ENCODE measurements around the gene TFF3.

The TFF3 gene

DNA sequence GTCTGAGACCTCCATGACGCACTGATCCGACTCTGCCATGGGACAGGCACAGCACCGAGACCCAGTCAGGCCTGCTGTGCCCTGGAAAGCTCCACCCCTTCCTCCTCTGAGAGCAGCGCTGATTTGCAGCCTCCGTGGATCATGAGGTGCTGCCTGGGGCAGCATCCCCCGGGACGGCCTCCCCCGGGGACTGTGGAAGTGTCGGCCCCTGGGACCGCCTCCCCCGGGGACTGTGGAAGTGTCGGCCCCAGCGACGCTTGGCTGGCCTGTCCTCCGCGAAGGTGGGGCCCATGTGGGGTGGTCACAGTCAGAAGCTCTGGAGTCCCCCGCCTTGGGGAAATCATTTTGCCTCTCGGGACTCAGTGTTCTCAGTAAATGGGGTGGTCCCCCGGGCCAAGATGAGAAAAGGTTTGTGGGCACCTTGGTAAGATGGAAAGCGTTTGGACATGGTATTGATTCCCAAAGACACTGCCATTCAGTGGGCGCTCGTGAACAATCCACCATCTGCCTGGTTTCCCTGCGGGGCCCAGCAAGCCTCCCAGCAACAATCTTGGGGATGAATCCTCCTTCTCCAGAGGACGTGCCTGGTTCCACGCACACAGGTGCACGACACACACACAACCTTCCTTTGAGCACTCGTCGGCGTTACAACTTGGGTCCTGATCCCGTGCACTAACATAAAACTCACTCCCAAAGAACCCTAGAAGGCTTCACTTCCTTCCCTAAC is 32.6 kb upstream of the TFF3 start:
- in situ Hi-C loops (cut with MboI; ENCODE audit: low sequenced_read_pairs), result no loop called here

DNA sequence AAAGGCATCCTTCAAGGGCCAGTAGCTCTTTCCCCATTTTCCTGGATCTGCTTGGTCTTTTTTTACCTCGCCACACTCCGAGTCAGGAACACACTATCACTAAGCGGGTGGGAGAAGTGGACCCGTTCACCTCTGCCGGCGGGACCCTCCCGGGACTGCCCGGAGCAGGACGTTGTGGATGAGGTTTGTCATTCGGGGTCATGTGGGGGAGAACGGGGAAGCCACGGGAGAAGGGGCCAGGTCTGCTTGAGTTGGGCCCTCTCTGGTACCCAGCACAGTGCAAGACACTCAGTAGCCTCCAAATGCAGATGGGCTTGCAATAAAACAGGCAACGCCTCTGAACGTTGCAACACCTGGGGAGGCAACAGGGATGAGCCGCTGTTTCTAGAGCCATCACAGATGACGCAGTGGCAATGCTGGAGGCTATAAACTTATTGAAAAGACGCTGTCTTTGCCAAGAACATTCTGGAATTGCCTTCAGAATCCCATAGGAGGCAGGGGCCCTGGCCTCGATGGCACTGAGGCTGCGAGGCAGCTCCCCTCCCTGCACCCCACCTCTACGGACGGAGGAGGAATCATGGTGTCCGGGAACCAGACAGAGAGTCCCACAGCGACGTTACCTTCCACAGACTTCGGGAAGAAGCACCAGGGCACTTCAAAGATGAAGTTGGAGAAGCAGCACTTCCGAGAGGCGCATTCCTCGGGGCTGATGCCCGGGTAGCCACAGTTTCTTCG is 31.8 kb upstream of the TFF3 start:
- in situ Hi-C loops (cut with MboI; ENCODE audit: low sequenced_read_pairs), result no loop called here

DNA sequence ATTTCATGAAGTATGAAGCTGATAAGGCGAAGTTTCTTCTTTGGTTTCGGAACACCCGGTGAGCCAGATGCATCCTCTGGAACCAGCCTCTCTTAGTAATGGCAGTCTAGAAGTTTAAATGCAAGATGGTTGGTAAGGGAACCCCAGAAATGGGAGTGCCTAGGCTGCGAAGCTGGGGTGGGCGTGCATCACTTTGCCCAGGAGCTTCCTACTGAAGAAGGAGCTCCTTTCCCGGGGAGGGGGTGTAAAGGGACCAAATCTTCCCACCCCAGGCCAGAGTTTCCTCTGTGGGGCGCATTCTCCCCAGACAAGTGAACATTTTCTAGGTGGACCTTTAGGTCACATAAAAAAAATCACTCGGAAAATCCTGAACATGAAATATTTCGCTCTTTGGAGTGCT is 31.2 kb upstream of the TFF3 start:
- in situ Hi-C loops (cut with MboI; ENCODE audit: low sequenced_read_pairs), result no loop called here

DNA sequence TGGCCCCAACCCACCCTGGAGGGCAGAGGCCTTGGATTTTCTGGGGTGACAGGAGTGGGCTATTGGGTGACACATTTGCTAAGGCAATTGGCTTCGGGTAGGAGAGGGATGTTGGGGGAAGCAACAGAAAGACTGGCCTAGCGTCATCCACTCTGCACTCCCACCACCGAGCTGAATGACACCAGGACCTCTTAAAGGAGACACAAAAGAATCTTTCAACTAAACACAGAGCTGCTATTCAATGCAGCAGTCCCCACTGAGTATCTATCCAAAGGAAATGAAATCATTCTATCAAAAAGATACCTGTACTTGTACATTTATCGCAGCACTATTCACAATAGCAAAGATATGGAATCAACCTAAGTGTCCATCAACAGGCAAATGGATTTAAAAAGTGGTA is 29.4 kb upstream of the TFF3 start:
- in situ Hi-C loops (cut with MboI; ENCODE audit: low sequenced_read_pairs), result no loop called here

DNA sequence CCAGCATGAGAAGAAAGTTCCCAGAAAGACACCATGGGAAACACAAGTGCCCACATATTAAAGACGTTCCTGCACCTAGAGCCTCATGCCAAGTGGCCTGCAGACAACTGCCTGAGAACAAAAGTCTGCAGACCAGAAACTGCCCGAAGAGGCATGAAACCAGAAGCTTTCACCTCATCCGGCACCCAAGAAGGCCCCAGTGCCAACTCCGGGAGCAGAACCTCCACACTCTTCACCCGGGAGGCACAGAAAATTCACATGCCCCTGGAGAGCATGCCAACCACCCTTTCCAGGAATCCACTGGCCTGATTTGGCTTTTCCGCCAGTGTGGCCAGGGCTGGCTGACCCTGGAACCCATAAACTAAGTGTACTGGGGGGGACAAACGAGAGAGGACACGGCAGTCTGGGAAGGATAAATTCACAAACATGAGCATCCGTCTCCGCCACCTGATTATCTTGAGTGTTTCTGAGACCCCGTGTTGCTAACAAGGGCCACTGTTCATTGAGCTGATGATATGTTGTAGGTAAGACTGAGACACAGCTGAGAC is 28.8 kb upstream of the TFF3 start:
- in situ Hi-C loops (cut with MboI; ENCODE audit: low sequenced_read_pairs), result no loop called here

DNA sequence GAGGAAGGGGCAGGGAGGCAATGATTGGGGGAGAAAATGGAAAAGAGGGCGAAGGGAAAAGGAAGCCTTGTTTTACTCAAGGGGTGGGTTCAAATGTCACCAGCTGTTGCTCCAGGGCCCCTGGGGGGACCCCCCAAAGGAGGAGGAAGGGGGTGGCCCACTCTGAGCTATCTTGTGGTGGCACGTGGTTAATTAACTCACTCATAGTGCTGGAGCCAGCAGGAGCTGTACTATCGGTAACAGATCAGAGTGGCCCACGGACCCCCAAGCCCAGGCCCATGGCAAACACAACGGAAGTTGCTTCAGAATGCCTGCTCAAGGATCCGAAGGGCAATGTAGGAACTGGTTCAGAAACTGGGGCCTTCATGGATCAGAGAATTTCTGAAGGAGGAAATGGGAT is 28.3 kb upstream of the TFF3 start:
- in situ Hi-C loops (cut with MboI; ENCODE audit: low sequenced_read_pairs), result no loop called here

DNA sequence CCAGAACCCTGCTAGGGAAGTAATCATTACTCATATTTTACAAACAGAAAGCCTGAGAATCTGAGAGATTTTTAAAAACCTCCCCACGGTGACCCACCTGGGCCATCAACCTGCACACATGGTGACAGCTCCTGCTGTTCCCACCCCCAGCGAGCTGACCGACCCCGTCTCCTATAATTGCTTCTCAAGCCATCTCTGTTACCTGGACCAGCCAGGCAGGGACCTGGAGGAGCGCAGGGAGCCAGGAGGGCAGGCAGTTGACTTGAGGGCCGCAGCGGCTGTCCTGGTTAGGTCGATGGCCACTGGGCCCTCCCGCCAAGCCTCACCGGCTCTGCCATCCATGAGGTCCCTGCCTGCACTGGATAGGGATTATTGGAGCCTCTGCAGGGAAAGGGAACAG is 27.9 kb upstream of the TFF3 start:
- in situ Hi-C loops (cut with MboI; ENCODE audit: low sequenced_read_pairs), result no loop called here

DNA sequence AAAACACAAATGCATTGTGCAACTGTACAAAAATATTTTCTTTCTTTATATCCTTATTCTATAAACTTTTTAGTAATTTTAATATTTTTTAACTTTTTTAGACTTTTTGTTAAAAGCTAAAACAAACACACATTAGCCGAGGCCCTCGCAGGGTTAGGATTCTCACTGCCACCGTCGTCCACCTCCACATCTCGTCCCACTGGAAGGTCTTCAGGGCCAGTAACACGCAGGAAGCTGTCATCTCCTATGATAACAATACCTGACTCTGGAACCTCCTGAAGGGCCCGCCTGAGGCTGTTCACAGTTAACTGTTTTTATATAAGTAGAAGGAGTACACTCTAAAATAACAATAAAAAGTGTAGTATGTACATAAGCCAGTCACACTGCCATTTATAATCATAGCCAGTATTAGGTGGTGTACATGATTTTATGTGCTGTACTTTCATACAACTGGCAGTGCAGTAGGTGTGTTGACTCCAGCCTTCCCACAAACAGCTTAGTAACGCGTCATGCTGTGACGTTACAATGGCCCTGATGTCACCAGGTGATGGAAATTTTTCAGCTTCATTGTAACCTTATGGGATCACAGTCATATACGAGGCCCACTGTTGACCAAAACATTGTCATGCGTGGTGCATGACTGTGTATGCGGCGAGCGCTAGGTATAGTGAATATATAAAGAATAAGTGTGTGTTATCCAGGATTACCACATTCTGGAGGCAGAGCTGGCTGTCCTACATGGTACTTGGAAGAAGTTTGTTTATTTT is 26.8 kb upstream of the TFF3 start:
- in situ Hi-C loops (cut with MboI; ENCODE audit: low sequenced_read_pairs), result no loop called here

DNA sequence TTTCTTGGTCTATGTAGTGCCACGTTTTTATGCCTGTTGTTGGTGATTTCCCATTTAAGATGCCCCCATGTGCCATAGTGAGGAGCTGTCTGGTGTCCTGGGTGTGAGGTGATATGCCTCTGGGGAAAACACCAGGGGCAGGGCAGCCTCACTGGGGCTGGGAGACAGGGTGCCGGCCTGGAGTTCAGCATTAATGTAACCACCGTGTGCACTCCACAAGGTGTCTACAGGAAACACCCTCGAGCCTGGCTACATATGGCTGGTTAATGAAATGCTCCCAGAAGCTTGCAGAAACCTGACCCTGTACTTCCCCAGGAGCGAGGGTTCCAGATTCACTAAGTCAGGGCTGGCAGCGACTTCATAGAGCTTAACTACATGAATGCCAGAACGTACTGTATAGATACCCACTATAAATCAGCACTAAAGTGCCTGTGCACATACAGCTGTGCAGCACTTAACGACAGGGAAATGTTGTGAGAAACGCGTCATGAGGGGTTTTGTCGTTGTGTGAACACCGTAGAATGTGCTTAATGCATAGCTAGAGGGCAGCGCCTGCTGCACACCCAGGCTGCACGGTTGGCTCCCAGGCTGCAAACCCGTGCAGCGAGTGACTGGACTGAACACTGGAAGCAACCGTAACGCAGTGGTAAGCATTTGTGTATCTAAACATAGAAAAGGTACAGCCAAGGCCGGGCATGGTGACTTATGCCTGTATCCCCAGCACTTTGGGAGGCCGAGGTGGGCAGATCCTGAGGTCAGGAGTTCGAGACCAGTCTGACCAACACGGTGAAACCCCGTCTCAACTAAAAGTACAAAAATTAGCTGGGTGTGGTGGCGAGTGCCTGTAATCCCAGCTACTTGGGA is 25.2 kb upstream of the TFF3 start:
- in situ Hi-C loops (cut with MboI; ENCODE audit: low sequenced_read_pairs), result no loop called here

DNA sequence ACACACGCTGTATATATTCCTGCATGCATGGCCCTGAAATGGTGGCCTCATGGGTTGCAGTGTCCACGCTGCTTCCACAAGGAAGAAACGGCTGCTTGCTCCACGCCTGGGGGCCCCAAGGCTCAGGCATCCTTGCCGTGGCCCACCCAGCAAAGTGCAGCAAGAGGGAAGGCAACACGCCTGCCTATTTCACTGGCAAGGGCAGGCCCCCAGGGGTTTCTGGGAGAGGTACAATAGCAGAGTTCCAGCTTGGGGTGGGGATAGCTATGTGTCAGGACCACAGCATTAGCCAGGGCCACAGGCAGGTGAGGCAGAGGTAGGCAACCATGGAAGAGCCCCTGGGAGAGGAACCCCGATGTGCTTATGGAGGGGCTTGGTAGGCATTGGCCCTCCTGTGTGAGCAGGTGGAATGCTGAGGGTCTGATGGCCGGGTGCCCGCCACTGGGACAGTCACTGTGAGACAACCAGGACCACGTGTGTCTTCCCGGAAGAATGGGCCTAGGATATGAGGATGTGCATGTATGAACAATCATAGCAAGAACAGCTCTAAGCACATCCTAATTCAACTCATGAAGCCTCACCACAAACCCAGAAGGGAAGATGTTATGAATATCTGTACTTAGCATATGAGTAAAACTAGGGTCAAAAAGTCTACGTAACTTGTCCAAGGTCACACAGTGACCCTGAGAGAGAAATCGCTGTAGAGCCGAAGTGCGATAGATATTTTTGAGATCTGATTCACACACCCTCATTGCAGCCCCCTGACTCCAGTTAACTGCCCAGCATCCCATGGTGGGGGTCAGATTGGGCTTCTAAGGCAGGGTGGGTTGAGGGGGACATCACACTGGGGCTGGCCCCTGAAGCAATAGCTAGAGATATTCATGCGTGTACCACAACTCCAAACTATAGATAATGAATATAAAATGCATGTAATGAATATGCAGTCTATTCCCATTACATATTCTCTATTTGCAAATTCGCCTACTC is 23.8 kb upstream of the TFF3 start:
- in situ Hi-C loops (cut with MboI; ENCODE audit: low sequenced_read_pairs), result no loop called here

DNA sequence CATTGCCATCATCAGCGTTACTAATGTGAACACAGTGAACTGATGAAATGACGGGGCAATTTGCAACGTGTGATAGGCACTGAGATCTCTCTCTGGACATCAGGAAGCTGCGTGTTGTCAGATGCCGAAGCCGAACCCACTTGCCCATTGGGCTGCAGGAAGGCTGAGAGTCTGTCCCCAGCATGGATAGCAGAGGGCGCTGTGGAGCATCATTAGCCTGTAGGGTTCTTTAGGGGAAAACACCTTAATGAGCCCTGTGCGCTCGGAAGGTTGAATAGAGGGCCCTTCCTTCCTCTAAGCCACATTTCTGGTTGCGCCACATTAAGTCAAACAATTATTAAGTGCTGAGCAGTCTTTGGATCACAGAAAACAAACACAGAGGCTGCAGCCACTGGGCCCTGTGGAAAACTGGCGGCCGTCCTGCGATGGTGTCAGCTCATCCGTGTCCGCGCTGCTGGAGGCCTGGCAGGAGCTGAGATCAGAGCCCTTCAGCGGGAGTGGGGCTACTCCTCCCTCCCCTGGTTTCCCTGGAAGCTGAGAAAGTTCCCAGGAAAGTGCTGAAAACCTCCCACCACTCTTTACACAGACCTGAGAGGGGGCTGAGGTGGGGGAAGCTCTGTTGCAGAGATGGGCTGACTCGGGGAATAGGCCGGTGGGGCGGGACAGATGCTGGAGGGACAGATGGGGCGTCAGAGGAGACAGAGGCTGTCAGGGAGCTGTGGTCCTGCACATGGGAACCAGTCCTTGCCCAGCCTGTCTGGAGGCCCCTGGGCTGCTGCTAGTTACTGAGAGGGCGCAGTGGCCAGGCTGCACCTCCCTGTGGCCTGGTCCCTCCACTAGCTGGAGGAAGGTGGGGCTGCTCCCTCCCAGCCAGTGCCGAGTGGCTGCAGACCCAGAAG is 22.9 kb upstream of the TFF3 start:
- in situ Hi-C loops (cut with MboI; ENCODE audit: low sequenced_read_pairs), result no loop called here

DNA sequence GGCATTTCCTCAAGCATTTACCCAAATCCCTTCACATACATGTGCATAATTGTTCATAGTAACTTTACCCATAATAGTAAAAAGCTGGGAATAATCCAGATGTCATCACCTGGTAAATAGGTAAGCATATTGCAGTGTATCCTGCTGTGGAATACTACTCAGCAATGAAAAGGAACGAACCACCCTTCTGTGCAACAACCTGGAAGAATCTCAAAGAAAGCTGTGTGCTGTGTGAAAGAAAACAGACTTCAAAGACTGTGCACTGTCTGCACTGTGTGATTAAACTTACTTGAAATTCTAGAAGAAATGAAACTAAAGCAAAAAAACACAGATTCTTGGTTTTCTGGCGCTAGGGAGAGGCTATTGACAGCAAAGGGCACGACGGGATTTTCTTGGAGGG is 22.1 kb upstream of the TFF3 start:
- in situ Hi-C loops (cut with MboI; ENCODE audit: low sequenced_read_pairs), result no loop called here

DNA sequence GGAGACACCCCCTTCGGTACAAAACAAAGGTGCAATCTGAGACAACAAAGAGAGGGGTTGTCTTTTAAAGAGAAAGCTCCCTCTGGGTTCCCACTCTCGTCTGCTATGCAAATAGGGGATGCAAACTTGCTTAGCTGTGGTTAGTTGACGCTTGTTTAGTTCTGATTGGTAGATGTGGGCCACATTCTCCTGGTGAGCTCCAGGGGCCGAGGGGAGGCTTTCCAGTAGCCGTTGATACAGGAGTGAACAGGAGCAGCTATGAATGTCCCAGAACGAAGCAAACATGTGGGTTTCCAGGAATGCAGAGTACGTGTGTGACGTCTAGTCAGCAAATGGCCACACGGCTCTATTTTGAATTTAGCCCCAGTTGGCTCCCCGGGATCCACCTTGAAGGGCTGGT is 20.8 kb upstream of the TFF3 start:
- in situ Hi-C loops (cut with MboI; ENCODE audit: low sequenced_read_pairs), result no loop called here

DNA sequence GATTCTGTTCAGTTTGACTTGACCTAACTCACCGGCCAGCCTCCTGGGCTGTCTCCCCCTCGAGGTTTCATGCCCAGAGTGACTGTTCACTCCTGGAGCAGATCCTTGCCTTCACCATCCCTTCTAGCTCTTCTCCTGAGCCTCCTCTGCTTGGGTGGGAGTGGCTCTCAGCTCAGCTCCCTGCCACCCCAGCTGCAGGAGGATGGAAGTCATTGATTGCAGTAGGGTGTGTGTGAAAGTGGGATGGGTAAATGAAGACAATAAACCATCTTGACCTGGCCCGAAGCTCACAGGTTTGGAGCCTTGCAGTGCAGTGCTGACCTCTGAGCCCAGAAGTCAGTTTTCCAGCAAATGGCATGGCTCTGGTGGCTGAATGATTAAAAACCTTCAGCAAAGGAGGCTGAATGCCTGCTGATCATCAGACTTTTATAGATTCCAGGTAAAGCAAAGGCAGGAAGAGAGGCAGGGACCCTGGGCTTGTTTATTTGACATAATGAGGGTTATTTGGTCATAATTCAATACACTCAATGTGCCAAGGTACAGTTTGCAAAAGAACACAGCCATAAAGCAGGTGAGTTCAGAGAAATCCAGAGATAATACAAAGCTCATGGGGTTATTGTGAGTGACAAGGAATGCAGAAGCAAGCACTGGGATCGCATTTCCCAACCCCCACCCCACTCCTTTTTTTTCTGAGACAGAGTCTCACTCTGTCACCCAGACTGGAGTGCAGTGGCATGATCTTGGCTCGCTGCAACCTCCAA is 17.5 kb upstream of the TFF3 start:
- in situ Hi-C loops (cut with MboI; ENCODE audit: low sequenced_read_pairs), result no loop called here

DNA sequence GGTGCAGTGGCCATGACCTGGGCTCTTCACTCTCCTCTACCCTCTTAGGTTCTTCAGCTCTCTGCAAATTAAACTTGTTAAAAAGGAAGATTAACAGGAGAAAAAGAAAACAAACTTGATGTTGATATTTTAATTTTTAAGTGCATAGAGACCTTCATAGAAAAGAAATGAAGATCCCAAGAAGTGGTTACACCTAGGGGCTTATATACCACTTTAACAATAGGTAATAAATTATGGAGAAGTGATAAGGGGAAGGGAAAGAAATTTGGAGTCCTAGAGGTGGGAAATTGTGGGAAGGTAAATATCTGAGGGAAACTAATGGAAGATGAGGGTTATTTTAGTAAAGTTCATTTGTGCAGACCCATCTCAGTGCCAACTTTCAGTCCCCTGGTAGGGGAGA is 16.5 kb upstream of the TFF3 start:
- in situ Hi-C loops (cut with MboI; ENCODE audit: low sequenced_read_pairs), result no loop called here

DNA sequence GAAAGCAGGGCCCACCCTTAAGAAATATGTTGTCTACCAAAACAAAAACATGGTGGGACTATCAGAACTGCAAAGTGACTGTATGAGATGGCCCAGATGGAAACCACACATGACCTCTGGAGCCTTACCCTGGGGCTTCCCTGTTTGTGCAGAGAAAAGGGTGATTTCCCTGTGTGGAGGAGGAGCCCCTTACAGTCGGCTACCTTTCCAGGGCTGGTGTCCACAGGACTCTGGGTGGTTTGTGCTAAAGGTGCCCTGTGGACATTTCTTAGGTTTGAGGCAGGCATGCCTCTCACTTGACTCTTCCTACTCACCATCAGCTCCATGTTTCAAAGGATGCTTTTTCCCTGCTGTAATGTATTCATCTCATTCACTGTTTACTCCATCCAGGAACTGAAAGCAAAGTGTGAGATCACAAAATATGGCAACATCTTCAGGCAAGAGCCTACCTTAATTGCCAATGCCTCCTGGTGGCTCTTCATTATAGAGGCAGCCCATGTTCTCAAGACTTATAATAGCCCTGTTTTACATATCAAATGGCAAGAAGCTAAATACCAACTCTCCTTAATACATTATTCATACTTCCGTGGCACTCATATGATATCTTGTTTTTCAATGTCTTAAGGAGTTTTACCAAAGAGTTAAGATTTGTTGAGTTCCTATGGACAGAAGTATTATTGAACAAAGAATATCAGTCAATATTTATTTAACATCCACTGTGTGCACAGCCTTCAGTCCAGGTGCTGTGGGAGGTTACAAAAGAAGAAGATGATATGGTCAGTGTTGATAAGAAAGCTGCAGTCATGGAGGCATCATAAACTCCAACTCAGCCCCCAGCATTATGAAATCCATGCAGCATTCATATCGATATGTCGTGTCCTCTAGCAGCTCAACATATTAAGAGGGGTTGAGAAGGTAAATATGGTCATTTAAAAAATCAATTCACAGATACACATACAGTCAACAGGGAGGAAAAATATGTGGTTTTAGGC is 15.5 kb upstream of the TFF3 start:
- in situ Hi-C loops (cut with MboI; ENCODE audit: low sequenced_read_pairs), result no loop called here

DNA sequence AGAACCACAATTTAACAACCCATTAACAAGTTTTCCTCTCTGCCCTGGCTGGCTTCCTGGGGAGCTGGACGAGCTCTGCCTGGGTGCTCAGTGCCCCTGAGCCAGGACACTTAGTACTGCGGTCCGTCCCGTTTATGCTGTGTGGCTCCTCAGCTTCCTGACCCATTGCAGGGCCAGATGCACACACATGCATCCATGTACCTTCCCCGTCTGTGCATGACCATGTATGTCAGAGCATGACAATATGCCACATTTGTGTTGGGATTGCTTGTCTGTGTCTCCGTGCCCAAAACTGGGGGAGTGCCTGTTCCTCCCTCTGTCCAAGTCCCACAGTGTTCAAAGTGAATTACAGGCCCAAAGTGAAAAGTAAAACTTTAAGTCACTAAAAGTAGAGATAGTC is 9.7 kb upstream of the TFF3 start:
- in situ Hi-C loops (cut with MboI; ENCODE audit: low sequenced_read_pairs), result no loop called here

Data from hTERT RPE-1 (cell line).